GM19455 (cell line): Measurements from ENCODE around the gene CACNA2D3.

Experiments
- ATAC-seq: cut with Tn5 transposase; IDR thresholded peaks from one replicate; pipeline ENCODE4 v1.9.1; 2021; ENCODE audit not compliant: unreplicated experiment

CACNA2D3 gene

DNA sequence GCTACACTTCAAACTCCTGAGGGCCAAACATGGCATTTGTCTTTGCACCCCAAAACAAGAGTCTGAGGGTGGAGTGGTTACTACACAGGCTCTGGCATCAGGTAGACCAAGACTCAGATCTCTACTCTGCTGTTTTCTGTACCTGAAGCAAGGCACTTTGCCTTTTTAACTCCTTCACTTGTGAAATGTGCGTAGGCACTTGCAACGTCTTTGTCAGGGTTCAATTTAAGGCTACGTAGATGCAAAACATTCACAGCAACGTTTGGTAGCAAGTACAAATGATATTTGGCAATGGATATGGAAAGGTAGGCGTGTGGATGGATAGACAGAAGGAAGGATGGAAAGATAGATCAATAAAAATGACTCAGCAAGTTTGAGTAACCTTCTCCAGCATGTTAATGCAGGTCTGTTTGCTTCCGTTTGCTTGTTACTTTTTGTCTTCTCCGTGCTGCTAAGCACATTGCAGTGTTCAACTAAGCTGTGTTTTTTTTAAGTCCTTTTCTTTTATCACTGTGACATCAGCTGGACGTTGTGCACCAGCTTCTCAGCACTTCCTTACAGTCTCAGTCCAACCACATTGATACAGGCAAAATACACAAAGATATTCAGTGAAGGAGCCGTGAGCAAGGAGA lies 704.8 kb downstream of the CACNA2D3 start:
- ATAC-seq: no peak

DNA sequence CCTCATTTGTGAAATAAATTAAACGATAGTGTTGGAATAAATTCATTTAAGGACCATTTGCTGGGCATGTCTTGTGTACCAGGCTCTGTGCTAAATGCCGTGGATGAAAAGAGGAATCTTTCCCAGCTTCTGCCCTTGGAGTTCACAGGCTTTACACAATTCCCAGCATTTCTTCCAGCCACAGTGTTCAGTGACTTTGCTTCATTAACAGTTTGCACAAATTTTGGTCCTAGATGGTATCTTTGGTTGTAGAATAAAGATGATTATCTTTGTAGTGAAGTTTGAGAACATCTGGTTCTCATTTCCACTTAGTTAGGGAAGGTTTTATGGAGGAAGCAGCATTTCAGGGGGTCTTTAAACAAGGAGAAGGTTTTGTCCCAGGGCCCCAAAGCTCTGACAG lies 705.4 kb downstream of the CACNA2D3 start:
- ATAC-seq: no peak

DNA sequence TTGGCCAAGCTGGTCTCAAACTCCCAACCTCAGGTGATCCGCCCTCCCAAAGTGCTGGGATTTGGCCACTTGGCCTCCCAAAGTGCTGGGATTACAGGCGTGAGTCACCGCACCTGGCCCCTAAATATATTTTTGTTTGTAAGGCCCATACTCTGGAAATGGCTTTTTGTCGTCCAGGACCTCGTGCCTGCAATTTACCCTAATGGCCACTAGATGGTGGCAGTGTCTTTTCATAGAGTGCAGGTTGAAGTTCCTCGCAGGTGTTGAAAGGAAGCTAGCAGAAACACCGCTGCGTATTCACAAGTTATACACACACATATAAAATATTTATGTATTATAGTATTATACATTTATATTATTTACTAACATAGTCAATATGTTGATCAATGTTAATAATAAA lies 708.3 kb downstream of the CACNA2D3 start:
- ATAC-seq: no peak

DNA sequence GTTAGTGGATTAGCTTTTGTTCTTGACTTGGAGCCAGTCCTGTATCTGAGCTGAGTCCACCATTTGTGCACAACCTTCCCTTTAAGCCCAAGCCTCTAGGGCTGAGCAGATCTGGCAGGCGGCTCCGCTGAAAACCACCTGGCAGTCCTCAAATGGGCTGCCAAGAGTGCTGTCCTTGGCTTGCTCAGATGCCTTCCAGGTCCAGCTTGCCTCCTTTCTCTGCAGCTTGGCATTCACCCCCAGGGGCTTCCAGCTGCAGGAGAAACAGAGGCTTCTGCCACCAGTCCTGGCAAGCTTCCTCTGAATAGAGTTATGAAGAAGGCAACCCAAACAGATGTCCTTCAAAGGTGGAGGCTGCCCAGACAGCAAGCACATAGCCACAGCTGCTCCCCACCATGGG lies 708.8 kb downstream of the CACNA2D3 start:
- ATAC-seq: no peak

DNA sequence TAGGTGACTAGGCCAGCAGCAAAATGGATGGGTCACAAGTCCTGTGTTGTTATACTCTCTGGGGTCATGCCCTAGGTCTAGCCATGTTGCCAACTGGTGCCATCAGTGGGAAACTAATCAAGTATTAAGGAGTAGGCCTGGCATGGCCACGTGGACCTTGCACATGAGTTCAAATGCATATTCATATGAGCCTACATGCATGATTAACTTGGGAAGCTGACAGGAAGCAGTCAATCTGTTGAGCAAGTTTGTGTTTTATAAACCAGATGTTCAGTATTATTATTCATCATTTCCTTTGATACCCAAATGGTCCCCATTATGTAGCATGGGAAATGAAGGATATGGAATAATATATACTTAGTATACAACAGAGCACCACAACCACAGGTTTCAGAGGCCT lies 710.5 kb downstream of the CACNA2D3 start:
- no peak for ATAC-seq

DNA sequence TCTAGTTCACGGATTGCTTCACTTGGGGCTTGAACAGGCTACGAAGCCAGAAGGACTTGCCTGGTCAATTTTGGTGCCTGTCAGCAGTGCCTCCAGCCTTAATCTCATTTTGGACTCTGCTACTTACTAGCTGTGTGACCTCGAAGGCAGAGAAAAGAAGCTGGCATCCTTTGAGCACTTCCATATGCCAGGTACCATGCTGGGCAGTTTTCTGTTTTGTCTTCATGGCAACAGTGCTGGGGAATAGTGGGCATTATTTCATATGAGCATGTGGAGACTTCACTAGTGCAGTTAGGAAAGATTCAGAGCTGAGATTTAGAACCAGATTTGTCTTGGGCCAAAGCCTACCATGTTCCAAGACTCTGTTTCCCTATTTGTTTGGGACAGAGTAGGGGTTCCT lies 713.3 kb downstream of the CACNA2D3 start:
- ATAC-seq: no peak

DNA sequence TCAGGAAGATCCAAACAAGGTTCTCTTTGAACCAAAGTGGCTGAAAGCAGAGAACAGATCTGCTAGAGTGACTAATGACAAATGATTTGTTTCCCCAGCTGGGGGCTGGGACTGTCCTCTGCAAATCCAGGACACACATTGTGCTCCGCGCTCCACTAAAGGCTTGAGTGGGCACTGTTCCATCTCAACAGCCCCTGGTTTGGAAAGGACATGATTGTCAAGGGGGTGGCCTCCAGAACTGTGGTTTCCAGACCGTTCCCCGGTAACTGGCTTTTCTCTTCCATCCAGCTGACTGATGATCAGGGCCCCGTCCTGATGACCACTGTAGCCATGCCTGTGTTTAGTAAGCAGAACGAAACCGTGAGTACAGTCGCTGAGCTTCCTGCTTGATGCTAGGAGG lies 714.5 kb downstream of the CACNA2D3 start:
- no peak for ATAC-seq

DNA sequence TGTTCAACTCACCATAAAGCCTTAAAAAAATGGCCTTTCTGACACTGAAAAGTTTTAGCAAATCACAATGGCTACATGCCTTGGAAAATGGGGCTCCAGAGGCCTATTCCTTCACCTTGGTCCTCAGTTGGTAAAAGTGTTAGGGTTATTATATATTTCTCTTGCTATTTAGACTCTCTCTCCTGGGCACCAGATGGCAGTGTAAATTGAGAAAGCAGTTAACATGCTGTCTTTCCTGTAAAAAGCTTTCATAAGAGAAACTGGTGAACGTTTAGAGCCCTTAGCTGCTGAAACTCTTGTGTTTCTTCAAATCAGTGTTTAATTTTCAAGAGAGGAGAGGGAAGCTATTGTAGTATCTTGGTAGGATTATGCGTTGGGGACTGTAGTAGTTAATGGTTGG lies 715.6 kb downstream of the CACNA2D3 start:
- ATAC-seq: no peak

DNA sequence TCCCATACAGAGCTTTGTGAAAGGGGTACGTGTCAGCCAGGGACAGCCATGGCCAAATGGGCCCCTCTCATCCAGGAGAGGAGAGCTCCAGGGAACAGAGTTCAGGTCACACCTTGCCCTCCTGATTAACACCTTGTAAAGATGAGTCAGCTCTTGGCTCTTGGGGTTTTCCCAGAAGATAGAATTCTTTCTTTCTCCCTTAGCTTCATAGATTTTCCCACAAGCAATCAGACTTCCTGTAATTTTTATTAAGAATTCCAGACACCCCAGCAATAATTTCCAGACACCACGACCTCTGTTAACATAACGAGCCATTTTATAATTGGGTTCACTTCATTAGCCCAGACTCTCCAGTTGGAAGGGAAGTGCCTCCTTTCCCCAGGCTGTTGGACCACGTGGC lies 719.1 kb downstream of the CACNA2D3 start:
- ATAC-seq: no peak

DNA sequence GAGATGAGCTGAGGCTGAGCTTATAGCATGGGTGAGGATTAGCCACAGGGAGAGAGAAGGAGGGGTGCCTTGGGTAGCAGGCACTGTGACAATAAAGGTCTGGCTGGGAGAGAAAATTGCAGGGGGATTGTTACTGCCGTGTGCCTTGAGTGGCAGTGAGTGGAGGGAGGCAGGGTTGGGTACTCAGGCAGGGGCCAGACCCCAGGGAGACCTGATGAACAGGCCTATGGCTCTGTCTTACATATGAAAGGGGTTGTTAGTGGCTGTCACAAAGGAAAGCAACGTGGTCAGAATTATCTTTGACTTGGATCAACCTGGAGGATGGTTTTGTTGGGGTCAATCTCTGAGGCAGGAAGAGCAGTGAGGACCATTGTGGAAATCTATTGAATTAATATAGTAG lies 721.0 kb downstream of the CACNA2D3 start:
- no peak for ATAC-seq

DNA sequence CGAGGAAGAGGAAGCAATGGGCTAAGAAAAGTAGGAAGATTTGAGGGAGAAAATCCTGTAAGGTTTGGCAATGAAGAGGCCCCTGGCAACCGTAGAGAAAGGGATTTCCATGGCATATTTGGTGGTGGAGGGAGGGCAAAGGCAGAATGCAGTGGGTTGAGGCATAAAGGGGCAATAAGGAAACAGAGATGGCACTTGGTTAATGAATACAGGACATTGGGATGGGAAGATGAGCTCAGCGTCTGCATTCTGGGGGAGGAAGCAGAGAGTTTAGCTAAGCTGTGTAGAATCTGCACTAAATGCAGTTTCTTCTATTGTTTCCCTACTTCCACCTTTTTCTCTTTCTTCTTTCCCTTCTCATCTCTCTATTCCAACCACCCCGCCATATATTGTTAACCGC lies 721.9 kb downstream of the CACNA2D3 start:
- no peak for ATAC-seq

DNA sequence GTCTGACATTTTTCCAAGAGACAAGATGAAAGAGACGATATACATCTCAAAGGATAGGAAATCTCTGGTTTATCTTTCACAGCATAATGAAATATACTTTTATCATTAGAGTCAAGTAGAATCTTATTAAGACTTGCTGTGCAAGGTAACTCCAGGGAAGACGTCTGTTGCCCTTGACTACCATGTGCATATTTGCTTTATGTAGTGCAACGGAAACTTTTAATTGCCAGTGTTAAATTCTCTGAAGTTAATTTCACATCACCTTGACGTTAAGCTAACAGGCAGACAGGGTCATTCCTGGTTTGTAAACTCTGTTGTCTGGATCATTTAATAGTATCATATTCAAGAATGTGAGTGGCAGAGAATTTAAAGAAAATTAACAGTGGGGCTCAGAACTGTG lies 722.7 kb downstream of the CACNA2D3 start:
- ATAC-seq: no peak

DNA sequence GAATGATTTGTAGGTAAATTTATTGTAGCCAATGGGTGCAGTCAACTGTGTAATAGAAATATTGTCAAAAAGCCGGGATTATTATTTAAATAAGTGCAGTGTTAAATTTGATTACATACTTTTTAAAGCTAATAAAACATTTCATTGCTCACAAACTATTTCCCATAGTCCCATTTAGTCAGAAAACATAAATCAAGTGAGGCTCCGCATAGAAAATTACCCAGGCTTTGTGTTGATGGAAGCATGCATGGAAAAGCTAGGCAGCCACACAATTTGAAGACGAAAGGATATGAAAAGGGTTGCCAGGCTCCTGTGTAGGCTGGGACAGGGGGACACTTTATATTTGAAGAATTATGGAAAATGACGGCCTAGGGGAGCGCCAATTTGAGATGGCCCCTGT lies 723.2 kb downstream of the CACNA2D3 start:
- no peak for ATAC-seq

DNA sequence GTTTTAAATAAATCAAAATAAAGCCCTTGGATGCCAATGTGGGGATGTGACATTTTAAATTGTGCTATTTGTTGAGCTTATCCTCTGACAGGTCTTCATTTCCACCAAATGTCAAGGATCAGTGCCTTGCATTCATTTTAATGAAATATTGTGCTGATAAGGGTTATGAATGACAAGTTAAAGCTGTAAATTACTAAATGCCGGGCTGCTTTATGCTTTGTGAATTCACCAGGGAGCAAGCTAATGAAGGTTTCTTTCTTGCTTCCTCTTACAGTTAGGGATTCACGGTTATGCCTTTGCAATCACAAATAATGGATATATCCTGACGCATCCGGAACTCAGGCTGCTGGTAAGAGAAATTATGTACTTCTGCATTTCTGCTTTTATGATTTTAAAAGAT lies 723.8 kb downstream of the CACNA2D3 start:
- ATAC-seq: no peak

DNA sequence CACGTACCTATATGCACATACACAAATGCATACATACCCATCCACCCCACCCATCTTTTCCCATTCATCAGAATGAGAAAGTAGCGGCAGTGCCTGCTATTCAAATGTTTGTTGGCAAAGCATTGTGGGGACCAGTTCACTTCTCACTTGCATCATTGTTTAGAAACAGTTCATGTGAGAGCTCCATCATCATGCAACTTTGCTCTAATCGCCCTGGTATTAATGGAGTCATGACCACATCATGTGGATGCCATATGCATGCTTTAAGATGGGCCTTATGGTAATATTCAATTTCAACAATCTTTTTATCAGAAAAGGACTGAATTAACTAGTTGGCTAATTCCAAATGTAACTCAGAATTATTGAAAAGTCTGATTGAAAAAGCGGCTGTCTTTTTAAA lies 725.0 kb downstream of the CACNA2D3 start:
- no peak for ATAC-seq

DNA sequence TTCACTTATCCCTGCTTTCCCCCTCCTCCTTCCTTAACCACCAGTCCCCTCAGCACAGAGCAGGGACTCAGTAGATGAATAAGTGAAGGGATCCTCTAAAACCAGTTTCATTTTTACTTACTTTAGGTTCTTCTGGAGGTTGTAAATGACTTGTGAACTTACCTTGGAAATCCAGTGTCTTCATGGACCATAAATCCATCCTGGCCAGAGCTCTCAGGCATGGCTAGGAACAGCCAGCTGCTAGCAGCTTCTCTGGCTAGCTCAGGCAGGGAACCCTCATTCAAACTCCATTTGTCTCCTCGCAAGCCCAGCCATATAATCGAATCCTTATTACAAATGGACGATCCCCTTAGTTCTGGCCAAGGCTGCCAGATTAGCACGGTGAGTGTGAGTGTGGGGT lies 727.0 kb downstream of the CACNA2D3 start:
- ATAC-seq: no peak

DNA sequence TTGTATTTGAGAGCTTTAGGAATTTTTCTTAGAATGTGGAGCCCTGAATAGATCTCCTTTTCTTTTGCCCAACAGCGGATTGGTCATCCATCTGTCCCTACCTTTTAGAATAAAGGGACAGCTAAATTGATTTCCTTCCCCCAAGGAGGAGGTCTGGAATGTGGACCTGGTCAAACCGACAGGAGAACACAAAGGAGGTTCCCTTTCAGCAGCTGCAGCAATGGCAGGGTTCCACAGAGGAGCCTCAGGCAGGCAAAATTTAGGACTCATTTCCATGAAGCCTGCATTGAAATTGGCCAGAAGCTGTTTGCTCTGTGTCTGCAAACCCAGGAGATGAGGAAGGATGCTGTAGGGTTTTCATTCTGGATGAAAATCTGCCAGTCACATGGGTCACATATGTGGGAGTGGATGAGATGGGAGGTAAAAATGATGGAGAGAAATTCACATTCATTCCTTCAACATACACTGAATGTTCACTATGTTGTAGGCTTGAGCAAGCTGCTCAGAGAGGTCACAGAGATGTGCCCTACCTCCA lies 728.2 kb downstream of the CACNA2D3 start:
- no peak for ATAC-seq

DNA sequence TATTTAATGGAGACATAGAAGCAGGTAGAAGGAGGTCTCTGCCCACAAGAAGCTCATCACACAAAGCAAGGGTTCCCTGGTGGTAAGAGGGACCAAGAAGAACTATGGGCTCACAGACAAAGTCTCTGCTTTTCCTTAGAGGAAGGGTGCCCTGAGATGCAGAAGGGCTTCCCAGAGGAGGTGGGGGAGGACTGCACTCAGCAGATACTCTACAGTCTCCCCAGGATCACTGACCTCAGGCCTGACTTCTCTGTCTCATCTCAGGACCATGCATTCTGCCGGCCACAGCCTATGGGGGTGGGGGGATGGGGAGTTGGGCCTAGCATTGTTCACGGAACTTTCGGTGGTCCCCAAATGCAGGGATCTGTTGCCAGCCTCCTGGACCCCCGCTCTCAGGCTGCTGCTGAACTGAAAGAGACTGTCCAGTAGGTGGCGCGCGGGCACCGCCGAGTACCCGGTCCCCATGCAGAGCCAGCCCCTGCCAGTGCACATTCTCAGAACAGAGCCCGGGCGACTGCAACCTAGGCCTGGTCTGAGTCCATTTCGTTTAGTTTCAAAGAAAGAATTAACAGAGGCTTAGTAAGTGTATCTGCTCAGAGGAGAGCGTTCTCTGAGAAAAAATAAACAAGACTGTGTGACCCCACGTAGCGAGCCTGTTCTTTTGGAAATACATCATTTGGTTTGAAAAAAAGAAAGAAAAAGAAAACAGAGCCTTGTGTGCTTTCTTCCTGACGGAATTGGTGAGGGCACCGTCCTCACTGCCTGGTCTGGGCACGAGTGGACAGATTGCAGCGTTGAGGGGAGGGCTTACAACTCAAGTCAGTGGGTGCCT lies 731.4 kb downstream of the CACNA2D3 start:
- ATAC-seq: no peak

DNA sequence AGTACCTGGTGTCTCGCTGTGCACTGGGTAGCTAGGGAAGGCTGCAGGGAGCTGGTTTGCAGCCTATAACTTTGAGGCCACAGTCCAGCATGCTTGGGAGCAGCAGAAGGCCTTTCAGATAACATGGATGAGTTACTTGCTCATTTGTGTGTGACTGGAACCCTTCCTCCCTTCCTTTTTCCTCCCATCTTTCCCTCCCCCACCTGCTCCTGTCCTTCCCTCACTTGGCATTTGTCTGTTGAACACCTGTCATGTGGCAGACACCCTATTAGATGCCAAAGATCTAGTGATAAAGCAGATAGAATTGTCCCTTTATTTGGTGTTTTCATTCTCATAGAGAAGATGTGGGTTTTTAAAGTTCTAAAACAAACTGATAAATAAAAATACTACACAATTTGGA lies 733.9 kb downstream of the CACNA2D3 start:
- no peak for ATAC-seq

DNA sequence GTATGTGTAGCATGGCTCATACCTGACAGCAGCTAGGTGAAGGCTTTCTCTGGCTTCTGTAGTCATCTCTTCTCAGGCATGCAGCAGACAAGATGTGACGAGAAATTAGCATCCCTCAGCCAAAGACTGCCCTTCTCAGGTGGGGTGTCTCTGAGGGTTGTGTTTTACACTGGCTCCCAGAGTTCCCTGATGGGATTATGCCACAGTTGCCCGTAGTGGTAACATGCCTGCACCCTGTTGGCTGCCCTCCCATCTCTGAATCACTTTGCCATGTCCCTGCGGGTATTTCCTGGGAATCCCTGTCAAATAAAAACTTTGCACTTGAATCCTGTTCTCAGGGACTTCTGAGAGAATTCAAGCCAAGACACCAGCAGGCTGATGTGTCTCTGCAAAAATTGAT lies 735.0 kb downstream of the CACNA2D3 start:
- no peak for ATAC-seq

DNA sequence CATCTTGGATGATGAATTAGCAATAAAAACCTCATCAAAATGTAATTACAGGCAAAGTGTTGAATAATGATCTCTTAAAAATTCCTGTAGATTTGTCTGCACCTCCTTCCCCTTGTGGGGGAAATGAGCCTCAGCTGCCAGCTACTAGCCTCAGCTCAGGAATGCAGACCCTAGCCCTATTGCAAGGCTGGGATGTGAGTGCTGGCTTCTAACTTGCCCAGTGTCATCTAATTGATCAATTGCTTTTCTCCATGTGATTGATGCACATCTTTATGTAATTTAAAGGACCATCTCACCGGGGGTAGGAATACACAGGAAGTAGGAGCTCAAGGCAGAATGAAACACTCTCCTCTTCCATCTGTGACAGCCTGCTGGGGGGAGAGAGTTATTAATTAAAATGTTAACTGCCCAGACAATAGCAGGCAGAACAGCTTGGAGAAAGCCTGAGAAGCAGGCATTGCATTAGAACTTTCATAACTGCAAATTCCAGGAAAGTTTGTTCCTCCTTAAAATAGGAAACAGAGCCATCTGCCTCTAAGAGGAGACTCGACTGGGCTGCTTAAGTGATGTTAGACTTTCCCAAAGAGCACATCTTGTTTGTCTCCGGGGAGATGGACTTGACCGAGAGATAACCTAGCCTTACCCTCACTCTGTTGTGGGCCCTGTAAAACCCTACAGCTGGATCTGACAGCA lies 735.9 kb downstream of the CACNA2D3 start:
- ATAC-seq: no peak

DNA sequence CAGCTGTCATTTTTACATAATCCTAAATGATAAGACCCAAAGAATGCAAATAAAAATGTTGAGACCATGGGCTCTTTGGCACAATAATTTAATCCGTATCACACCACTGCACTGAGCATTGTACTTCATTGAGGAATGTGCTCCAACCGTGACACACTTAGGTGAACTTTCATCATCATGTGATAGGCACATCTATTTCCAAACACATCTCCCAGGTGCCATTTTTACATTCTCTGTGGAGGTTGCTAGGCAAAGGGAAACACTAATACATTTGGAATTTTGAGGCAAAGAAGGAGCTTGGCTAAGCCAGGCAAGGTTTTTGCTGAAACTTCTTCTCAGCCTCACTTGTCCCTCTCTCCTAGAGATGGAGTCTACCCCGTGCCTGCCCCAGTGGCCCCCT lies 736.8 kb downstream of the CACNA2D3 start:
- ATAC-seq: no peak
